ENCODE results near the gene SCRN2.

SCRN2 gene

GRCh38 chr17:47840742-47841487, at the start of gene SCRN2:
SCRN2 (minus strand) TSS chr17:47841273; CDS start chr17:47840843, 430 bp downstream.
- in situ Hi-C loops (cut with HindIII; ENCODE audit: low sequenced_read_pairs): no loop called here

- in situ Hi-C loops (cut with HindIII; ENCODE audit: low sequenced_read_pairs): no loop called here
Measured at GRCh38 chr17:47889734-47890529, 48.9 kb upstream of the SCRN2 start.

GRCh38 chr17:47888293-47888692, 47.2 kb upstream of the SCRN2 start:
- in situ Hi-C loops (cut with HindIII; ENCODE audit: low sequenced_read_pairs): no loop called here

- in situ Hi-C loops (cut with HindIII; ENCODE audit: low sequenced_read_pairs): no loop called here
Measured at GRCh38 chr17:47884905-47885730, 44.0 kb upstream of the SCRN2 start.

DNA sequence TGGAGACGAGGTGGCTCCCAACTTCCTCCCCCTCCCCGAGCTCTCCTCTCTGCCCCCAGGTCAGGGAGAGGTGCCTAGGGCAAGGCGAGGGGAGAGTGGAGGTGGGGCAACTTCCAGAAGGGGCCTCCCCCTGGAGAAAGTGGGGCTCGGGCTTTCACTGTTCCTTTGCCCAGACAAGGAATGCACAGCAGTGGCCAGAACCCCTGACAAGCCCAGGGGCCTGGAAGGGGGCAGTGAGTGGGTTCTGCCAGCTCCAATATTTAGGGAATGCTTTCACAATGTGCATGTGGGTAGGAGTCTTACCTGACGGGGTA, 43.3 kb upstream of the SCRN2 start:
- in situ Hi-C loops (cut with HindIII; ENCODE audit: low sequenced_read_pairs): no loop called here

- in situ Hi-C loops (cut with HindIII; ENCODE audit: low sequenced_read_pairs): no loop called here
Measured at GRCh38 chr17:47883589-47884426, 42.7 kb upstream of the SCRN2 start.

GRCh38 chr17:47882695-47883588, 41.9 kb upstream of the SCRN2 start:
- in situ Hi-C loops (cut with HindIII; ENCODE audit: low sequenced_read_pairs): no loop called here

GRCh38 chr17:47882247-47882646, 41.2 kb upstream of the SCRN2 start:
- in situ Hi-C loops (cut with HindIII; ENCODE audit: low sequenced_read_pairs): no loop called here

GRCh38 chr17:47879776-47880454, 38.8 kb upstream of the SCRN2 start:
- in situ Hi-C loops (cut with HindIII; ENCODE audit: low sequenced_read_pairs): no loop called here

DNA sequence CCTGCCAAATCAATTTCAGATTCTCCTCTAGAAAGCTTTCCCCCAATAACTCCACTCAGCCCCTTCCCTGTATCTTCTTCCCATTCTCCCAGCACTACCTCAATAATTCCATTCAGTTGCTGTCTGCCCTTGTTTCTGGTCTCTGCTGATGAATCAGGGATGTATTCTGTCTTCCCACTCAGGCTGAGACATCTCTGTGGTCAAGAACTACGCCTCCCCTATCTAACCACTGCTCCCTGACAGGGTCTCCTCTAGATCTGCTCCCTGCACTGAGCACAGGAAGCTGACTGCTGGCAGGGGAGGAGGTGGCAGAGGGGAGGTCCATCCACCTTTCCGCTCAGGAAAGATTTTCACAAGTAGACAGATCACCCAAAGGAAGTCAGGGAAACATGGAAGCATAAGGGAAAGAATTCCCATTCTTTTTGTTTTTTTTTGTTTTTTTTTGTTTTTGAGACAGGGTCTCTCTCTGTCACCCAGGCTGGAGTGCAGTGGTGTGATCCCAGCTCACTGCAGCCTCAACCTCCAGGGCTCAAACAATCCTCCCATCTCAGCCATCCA, 38.0 kb upstream of the SCRN2 start:
- in situ Hi-C loops (cut with HindIII; ENCODE audit: low sequenced_read_pairs): no loop called here

DNA sequence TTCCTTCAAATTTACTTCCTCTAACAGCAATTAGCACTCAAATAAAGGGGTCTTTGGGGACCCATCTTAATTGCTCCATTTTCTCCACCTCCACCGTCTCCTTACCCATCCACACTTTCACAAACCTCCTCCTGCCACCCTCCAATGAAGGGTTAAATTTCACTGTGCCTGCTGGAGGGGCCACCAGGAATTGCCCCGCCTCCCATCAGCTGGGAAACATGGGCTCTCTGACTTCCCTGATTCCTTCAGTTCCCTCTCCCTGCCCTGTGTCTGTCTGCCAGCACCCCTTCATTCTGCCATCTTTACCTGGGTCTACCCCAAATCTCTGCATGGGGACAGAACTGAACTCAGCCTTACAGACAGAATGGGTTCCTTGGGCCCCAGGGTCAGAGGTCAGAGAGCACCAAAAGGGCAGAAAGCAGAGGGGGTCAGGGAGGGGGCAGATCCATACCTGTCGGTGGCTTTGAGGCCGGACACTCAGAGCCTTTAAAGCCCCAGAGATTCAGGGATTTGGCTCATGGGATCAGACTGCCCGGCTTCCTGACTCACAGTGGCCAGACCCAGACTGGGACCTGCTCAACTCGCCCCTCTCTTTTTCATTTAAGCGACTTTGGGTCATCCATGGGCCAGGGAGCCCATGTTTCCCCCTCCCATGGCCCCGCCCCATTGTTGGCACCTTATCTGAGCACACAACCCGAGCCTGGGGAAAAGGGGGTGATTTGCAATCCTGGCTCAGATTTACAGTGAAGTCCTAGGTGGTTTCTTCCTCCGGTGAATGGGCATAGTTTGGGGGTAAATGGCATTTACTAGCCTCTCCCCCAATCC, 37.3 kb upstream of the SCRN2 start:
- in situ Hi-C loops (cut with HindIII; ENCODE audit: low sequenced_read_pairs): no loop called here

DNA sequence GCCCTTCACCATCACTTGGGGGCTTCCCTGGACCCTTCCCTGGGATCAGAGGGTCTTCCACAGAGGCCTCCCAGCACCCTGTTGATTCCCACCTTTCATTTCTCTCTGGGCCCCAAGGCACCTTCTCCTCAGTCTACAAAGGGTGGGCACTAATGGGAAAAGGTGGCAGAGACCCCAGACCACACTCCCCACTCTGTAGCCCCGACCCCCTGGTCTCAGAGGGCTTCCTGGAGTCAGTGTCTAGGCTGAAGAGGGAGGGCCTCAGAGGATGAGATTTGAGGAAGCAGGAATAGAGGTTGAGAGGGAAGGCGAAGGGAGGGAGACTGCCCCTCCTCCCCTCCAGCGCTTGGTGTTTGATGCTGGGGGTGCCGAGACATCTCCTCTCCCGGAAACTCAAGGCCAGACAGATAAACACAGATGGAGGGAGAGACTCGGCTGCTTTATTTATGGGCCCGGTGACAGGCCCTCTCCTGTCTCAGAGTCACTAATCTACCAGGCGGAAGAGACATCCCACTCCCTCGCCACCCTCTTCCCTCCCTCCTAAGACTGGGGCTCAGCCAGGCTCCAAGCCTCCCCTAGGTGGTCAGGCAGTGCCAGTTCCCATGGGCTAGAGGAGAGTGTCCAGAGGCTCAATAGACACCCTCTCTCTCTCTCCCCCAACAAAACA, 36.4 kb upstream of the SCRN2 start:
- in situ Hi-C loops (cut with HindIII; ENCODE audit: low sequenced_read_pairs): no loop called here

GRCh38 chr17:47875011-47875985, 34.2 kb upstream of the SCRN2 start:
- in situ Hi-C loops (cut with HindIII; ENCODE audit: low sequenced_read_pairs): no loop called here

DNA sequence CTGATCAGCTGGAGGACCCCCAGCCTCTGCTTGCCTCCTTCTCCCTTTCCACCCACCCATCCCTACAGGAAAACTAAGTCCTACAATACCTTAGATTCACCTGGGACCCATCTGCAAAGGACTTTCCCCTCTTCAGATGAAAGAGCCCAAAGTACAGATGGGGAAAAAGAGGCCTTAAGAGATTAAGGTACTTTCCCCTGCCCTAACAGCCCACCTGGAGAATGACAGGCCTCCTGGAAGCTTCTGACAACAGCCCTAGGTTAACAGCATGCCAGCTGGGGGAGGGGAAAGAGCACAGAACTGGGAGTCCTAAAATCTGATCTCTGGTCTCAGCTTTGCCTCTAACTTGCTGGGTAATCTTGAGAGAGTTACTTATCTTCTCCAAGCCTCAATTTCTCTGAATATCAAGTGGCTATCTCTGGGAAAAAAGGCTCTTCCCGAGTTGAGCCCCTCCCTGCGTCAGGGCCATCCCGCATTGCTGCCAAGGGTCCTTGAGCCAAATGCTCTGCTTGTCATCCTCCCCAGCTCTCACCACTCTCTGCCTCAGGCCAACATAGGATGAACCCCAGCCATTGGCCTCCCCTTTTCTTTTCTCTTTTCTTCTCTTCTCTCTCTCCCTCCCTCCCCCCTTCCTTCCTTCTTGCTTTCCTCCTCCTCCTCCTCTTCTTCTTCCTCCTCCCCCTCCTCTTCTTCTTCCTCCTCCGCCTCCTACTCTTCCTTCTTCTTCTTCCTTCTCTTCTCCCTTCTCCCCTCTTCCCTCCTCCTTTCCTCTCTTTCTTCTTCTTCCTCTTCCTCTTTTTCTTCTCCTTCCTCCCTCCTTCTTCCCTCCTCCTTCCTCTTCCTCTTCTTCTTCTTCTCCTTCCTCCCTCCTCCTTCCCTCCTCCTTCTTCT, 32.4 kb upstream of the SCRN2 start:
- in situ Hi-C loops (cut with HindIII; ENCODE audit: low sequenced_read_pairs): loop anchor here (25.0 kb wide), 1 partner anchor 89 kb away; the partner anchor contains the start of genes CDK5RAP3 and PRR15L

DNA sequence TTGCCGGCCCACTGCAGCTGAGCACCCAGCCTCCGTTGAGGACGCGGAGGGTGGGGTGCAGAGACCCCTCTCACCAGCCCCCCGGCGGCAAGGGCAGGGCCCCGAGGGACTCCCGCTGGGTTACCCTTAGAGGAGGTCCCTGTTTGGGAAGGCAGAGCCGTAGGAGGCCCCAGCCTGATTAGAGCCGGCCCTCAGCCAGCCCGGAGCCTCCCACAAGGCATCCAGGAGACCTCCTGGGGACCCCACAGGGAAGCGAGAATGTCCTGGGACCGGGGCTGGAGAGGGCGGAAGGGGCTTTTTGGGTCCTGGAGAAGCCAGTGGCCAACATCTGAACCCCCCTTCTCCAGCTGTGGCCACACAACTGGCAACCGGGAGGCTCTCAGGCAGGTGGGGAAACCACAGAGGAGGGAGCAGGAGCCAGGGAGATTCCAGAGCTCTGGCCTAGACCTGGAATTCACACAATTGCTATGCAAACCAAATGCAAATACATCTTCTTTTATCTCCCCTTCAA, 31.6 kb upstream of the SCRN2 start:
- in situ Hi-C loops (cut with HindIII; ENCODE audit: low sequenced_read_pairs): loop anchor here (25.0 kb wide), 1 partner anchor 90 kb away; the partner anchor contains the start of genes CDK5RAP3 and PRR15L

Measured in DLD1 (cell line).